Measurements from ENCODE around the gene TMEM184B.
A peak's percentile ranks its signal among the peaks of the same experiment; 100 is the strongest.

Gene TMEM184B

GRCh38 chr22:38272373-38273134 is at the start of gene TMEM184B:
Gene TMEM184B, minus strand, starts transcription at chr22:38273010. Its CDS starts 25,049 bp downstream, at chr22:38247961.
- H3K4me1 Mint-ChIP-seq = peaks cover 70% of the 10 kb centered on the region

DNA sequence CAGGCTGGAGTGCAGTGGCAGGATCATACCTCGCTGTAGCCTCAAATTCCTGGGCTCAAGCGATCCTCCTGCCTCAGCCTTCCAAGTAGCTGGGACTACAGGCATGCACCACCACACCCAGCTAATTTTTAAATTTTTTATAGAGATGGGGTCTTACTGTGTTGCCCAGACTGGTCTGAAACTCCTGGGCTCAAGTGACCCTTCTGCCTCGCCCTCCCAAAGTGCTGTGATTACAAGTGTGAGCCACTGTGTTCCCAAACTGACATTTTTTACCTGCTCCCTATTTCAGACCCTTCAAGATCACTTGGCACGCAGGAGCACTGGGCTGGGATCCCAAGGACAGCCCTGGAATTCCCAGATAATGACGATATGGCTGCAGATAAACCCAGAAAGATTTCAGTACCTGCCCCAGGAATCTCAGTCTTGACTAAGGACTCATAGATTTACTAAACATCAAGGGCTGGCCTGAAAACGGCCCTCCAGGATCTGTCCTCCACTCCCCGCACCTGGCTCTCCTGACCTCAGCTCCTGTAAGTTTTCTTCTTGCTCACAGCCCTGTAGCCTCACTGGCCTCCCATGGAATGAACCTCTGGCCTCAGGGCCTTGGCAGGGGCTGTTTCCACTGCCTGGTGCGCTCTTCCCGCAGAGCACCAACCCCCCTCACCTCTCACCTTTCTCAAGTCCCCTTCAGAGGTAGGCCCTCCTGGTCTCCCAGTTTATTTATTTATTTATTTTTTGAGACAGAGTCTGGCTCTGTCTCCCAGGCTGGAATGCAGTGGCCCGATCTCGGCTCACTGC is 48.0 kb upstream of the TMEM184B start:
- no peak overlapping the region for H3K4me3 Mint-ChIP-seq
- peaks cover 17% of the 10 kb centered on the region for H3K4me1 Mint-ChIP-seq
- no peak overlapping the region for H3K27ac Mint-ChIP-seq
- ATAC-seq = no peak
- H3K27me3 Mint-ChIP-seq = no peaks in the 10 kb centered on the region
- no peaks in the 10 kb centered on the region for H3K9me3 Mint-ChIP-seq
- H3K36me3 Mint-ChIP-seq = no peaks in the 10 kb centered on the region

More at GRCh38 chr22:38272373-38273134, at the start of gene TMEM184B:
- H3K9me3 Mint-ChIP-seq = no peaks in the 10 kb centered on the region
- peak within 1 kb of the TSS; percentile 91 for H3K4me3 Mint-ChIP-seq
- no peaks in the 10 kb centered on the region for H3K27me3 Mint-ChIP-seq
- ATAC-seq = peak; percentile 94
- peak within 1 kb of the TSS; percentile 95 for H3K27ac Mint-ChIP-seq
- H3K36me3 Mint-ChIP-seq = peaks cover 5% of the 10 kb centered on the region

GRCh38 chr22:38318792-38319773 is 46.3 kb upstream of the TMEM184B start:
- Mint-ChIP-seq H3K27ac (peak overlapping the region; percentile 92), H3K27me3 (no peaks in the 10 kb centered on the region), H3K4me3 (peak overlapping the region; percentile 10), H3K4me1 (peaks cover 34% of the 10 kb centered on the region), H3K36me3 (no peaks in the 10 kb centered on the region), H3K9me3 (no peaks in the 10 kb centered on the region)
- no peak for ATAC-seq

- H3K36me3 Mint-ChIP-seq = no peaks in the 10 kb centered on the region
- no peak for ATAC-seq
- peak overlapping the region; percentile 92 for H3K27ac Mint-ChIP-seq
- peak overlapping the region; percentile 83 for H3K4me3 Mint-ChIP-seq
- no peaks in the 10 kb centered on the region for H3K27me3 Mint-ChIP-seq
- H3K9me3 Mint-ChIP-seq = no peaks in the 10 kb centered on the region
- peaks cover 43% of the 10 kb centered on the region for H3K4me1 Mint-ChIP-seq
Measured at GRCh38 chr22:38317995-38318715, 45.3 kb upstream of the TMEM184B start.

GRCh38 chr22:38317122-38317994 is 44.5 kb upstream of the TMEM184B start, which contains the start of gene CSNK1E:
Gene CSNK1E, minus strand, starts transcription at chr22:38317433. Its CDS starts 3,276 bp downstream, at chr22:38314157.
- Mint-ChIP-seq H3K4me3 (peak within 1 kb of the TSS; percentile 88), H3K36me3 (peaks cover 7% of the 10 kb centered on the region), H3K27ac (peak within 1 kb of the TSS; percentile 92), H3K27me3 (no peaks in the 10 kb centered on the region), H3K9me3 (no peaks in the 10 kb centered on the region), H3K4me1 (peaks cover 51% of the 10 kb centered on the region)
- peak; percentile 76 for ATAC-seq

DNA sequence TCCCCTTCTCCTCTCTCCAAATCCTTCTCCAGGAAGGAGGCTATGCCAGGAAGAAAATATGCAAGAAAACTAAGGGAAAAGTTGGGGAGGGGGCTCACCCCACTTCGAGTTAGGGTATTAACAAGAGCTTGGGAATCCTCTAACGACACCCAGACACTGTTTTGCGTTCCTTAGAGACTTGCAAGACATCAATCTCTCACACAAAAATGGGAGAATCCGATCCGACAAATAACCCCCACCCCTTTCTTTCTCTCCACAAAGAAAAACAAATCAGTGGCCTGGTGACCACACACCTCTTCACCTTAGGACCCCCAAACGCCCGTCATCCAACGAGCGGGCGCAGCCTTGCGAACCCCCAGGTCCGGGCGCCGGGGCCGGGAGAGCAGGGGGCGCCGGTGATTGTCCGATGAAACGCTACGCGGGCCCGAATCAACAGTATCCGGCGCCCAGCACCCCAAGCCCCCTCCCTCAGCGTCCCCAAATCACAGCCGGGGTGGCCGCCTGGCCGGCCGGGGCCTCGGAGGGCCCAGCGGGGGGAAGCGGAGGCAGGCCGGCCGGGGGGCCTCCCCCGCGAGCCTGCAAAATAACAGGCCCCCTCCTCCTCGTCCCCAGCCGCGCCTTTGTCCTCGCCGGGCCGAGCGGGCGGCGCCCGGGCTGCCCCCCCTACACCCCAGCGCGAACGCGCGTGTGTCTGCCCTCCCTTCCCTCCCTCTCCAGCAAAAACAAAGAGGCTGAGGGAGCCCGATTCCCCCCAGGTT is 43.7 kb upstream of the TMEM184B start:
- no peaks in the 10 kb centered on the region for H3K27me3 Mint-ChIP-seq
- H3K36me3 Mint-ChIP-seq = peaks cover 12% of the 10 kb centered on the region
- ATAC-seq = peak; percentile 75
- peak overlapping the region; percentile 88 for H3K4me3 Mint-ChIP-seq
- H3K9me3 Mint-ChIP-seq = no peaks in the 10 kb centered on the region
- peak overlapping the region; percentile 92 for H3K27ac Mint-ChIP-seq
- peaks cover 59% of the 10 kb centered on the region for H3K4me1 Mint-ChIP-seq

- no peak for ATAC-seq
- Mint-ChIP-seq H3K36me3 (peaks cover 12% of the 10 kb centered on the region), H3K9me3 (no peaks in the 10 kb centered on the region), H3K27ac (peak overlapping the region; percentile 92), H3K27me3 (no peaks in the 10 kb centered on the region), H3K4me1 (peaks cover 66% of the 10 kb centered on the region), H3K4me3 (peak overlapping the region; percentile 88)
Measured at GRCh38 chr22:38315823-38316363, 43.1 kb upstream of the TMEM184B start.

GRCh38 chr22:38314933-38315822 is 42.4 kb upstream of the TMEM184B start:
- peak overlapping the region; percentile 88 for H3K4me3 Mint-ChIP-seq
- H3K27ac Mint-ChIP-seq = peak overlapping the region; percentile 92
- H3K36me3 Mint-ChIP-seq = peaks cover 12% of the 10 kb centered on the region
- no peaks in the 10 kb centered on the region for H3K27me3 Mint-ChIP-seq
- peaks cover 73% of the 10 kb centered on the region for H3K4me1 Mint-ChIP-seq
- H3K9me3 Mint-ChIP-seq = no peaks in the 10 kb centered on the region
- ATAC-seq = peak; percentile 5

DNA sequence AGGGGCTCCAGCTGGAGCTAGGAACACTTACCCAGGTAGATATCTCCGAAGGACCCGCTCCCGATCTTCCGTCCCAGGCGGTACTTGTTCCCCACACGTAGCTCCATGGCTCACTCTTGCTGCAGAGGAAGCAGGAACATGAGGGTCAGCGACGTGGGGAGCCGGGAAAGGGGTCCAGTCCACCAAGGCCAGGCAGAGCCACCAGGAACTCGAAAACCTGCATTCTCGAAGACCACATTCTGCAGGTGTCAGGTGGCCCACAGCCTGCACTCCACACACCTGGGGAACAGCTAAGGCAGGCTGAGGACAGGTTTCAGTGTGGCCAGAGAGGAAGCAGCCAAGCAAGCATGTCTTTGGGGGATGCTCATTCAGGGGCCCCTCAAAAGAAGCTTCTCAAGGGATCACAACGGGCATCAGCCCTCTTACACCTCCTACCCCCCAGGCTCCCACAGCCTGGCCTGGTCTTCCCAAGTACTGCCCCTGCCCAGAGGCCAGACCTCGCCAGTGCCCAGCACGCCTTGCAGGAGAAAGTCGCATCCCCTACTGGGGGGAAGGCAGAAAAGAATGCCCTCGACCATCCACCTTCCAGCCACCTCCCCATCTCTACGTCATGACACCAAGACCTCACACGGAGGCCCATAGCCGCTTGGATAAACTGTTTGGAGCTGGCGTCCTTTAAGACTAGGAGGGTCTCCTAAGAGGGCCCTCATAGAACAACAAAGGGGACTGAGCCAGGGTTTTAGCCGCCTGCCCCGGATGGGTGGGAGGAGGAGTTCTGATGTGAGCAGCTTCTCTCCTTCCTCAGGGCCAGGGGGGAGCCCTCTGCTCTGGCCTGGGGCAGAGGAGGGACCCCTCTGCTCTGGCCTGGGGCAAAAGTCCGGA is 41.5 kb upstream of the TMEM184B start:
- H3K4me1 Mint-ChIP-seq = peaks cover 79% of the 10 kb centered on the region

DNA sequence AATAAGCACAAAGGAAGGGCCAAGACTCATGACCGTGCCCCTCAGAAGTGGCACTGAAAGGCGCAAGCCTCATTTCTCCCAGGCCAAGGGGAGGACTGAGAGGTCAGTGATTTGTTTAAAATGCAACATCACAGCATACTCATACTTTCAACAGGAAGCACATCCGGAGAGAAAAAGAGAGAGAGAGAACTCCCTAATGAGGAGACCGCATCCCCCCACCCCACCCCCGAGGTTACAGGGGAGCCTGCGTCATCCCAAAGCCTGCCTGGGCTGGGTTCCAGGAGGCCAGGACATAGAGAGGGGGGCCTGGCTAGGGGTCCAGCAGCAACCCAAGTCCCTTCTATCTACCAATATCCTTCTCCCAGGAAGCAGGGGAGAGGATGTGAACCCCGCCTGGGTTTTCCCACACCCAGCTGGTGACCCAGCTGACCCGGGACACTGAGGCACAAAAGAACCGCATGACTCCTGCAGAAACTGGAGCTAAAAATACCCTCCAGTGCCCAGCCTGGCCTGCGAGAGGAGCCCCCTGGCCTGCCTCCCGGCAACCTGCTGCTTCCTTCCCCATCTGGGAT is 40.7 kb upstream of the TMEM184B start:
- ATAC-seq = no peak

More for the DNA sequence above, 41.5 kb upstream of the TMEM184B start:
- Mint-ChIP-seq H3K36me3 (peaks cover 13% of the 10 kb centered on the region), H3K9me3 (no peaks in the 10 kb centered on the region), H3K4me3 (peak overlapping the region; percentile 88), H3K27me3 (no peaks in the 10 kb centered on the region), H3K27ac (peak overlapping the region; percentile 92)
- ATAC-seq = no peak

DNA sequence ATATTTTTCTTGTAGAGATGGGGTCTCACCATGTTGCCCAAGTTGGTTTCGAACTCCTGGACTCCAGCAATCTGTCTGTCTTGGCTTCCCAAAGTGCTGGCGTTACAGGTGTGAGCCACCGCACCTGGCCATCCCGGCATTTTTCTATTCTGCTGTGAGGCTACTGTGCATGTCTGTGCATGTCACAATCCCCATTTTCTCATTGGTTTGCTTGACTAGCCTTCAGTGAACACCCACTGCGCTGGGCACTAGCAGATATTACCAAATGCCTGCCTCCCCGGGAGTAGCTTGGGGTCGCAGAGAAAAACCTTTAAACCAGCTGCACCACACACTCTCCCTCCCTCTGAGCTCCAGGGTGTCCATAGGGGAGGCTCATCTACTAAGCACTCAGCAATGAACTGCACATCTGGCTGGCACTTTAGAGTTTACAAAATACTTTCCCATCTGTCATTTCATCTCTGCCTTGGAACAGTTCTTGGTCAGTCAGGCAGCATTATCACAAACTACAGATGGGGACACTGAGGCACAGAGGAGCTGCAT is 39.5 kb upstream of the TMEM184B start:
- Mint-ChIP-seq H3K27me3 (no peaks in the 10 kb centered on the region), H3K9me3 (no peaks in the 10 kb centered on the region), H3K36me3 (peaks cover 24% of the 10 kb centered on the region), H3K27ac (peak overlapping the region; percentile 92), H3K4me1 (peaks cover 83% of the 10 kb centered on the region), H3K4me3 (no peak overlapping the region)
- ATAC-seq = no peak

More for the DNA sequence above, 40.7 kb upstream of the TMEM184B start:
- Mint-ChIP-seq H3K9me3 (no peaks in the 10 kb centered on the region), H3K4me3 (no peak overlapping the region), H3K36me3 (peaks cover 21% of the 10 kb centered on the region), H3K27ac (peak overlapping the region; percentile 92), H3K27me3 (no peaks in the 10 kb centered on the region), H3K4me1 (peaks cover 88% of the 10 kb centered on the region)

Data from stimulated activated memory B cell treated with anti-CD40 and anti-IgM and Interleukin-4, amounts not matched to agents 10 μg/mL and 1 μg/mL and 100 μg/mL, for 72 hours (primary cell).